NT2/D1 (cell line): ENCODE results near the gene CEP135.

Experiments used
- SUZ12 ChIP-seq: IDR thresholded peaks from 2 replicates; pipeline ENCODE4 v1.6.1; 2011; ENCODE audit not compliant: insufficient read length, insufficient read depth; ENCODE audit errors: extremely low read depth
- YY1 ChIP-seq: IDR thresholded peaks from 2 replicates; pipeline ENCODE4 v1.6.1; 2011; ENCODE audit not compliant: insufficient read length, insufficient read depth
- ZNF274 ChIP-seq: IDR thresholded peaks from 2 replicates; pipeline ENCODE4 v1.6.1; 2011; ENCODE audit warnings: mild to moderate bottlenecking, low read depth, low read length

DNA sequence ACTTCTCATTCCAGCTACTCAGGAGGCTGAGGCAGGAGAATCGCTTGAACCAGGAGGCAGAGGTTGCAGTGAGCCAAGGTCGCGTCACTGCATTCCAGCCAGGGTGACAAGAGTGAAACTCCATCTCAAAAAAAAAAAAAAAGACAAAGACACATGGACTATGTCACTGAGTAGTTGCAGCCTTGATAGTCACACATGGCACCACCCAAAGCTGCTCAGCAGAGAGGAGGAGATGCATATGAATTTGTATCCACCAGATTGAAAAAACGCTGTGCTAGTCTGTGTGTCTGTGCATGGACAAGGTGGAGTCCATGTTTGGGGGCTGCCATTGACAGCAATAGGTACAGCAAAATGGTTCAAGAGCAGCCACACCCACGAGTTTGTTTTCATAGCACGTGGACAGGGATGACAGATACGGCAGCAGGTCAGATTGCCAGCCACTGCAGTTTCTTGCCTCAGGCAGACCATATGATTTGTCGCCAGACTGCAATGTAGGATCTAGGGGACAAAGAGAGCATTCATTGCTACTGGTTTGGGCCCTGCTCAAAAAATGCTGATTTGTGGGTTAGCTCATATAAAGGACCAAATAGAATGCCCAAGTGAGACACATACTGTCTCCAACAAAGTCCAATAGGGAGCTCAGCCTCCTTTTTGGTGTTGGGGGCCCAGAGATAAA lies 89.9 kb downstream of the CEP135 start:
- TF ChIP-seq YY1 (no peak), ZNF274 (no peak), SUZ12 (no peak)
